Activated CD4-positive, CD25-positive, alpha-beta regulatory T cell treated with anti-CD3 and anti-CD28 coated beads, Interleukin-2, amount 50 U/mL, for 72 hours (primary cell): Measurements from ENCODE around the gene ARFIP1.

ENCODE experiments used
- DNase-seq: peaks from one replicate; pipeline ENCODE4 v3.0.0; 2021

Gene ARFIP1

GRCh38 chr4:152941411-152941810 is 161.7 kb downstream of the ARFIP1 start:
- no peak for DNase-seq

- no peak for DNase-seq
These were observed 162.6 kb downstream of the ARFIP1 start for GRCh38 chr4:152942346-152942745.

GRCh38 chr4:152943672-152944071 is 163.9 kb downstream of the ARFIP1 start:
- no peak for DNase-seq

- no peak for DNase-seq
These were observed 165.0 kb downstream of the ARFIP1 start for GRCh38 chr4:152944666-152945320.

- no peak for DNase-seq
These were observed 165.9 kb downstream of the ARFIP1 start for GRCh38 chr4:152945639-152946038.

- DNase-seq, result no peak
These were observed 166.7 kb downstream of the ARFIP1 start for GRCh38 chr4:152946446-152946845.

GRCh38 chr4:152947311-152947710 is 167.6 kb downstream of the ARFIP1 start:
- DNase-seq, result no peak

GRCh38 chr4:152949930-152950329 is 170.2 kb downstream of the ARFIP1 start:
- no peak for DNase-seq

- DNase-seq, result no peak
These were observed 170.9 kb downstream of the ARFIP1 start for GRCh38 chr4:152950402-152951274.

- DNase-seq, result no peak
These were observed 171.6 kb downstream of the ARFIP1 start for GRCh38 chr4:152951348-152951747.

GRCh38 chr4:152953514-152953913 is 173.8 kb downstream of the ARFIP1 start:
- DNase-seq, result no peak

GRCh38 chr4:152954741-152955140 is 175.0 kb downstream of the ARFIP1 start:
- no peak for DNase-seq

GRCh38 chr4:152956147-152956546 is 176.4 kb downstream of the ARFIP1 start:
- DNase-seq, result no peak

- no peak for DNase-seq
These were observed 177.1 kb downstream of the ARFIP1 start for GRCh38 chr4:152956650-152957436.

GRCh38 chr4:152957437-152958171 is 177.8 kb downstream of the ARFIP1 start:
- DNase-seq, result no peak

- DNase-seq, result no peak
These were observed 179.3 kb downstream of the ARFIP1 start for GRCh38 chr4:152959080-152959479.

GRCh38 chr4:152960082-152960481 is 180.3 kb downstream of the ARFIP1 start:
- no peak for DNase-seq

- DNase-seq, result no peak
These were observed 181.4 kb downstream of the ARFIP1 start for GRCh38 chr4:152961014-152961772.

GRCh38 chr4:152961773-152962115 is 182.0 kb downstream of the ARFIP1 start:
- DNase-seq, result no peak
